Parathyroid adenoma (tissue), 2 donors: ENCODE measurements around the gene ASAP2.

Experiments
- H2AFZ ChIP-seq: fragments of 300-600 bp; sonication (generic); one replicate; pipeline ENCODE4 v1.7.0; 2017; ENCODE audit warnings: antibody characterized with exemption, mild to moderate bottlenecking
- H3K27ac ChIP-seq: fragments of 300-600 bp; sonication (generic); one replicate; pipeline ENCODE4 v1.7.0; 2017
- H3K27me3 ChIP-seq: fragments of 300-600 bp; sonication (generic); one replicate; pipeline ENCODE4 v1.7.0; 2017; ENCODE audit warnings: low read length; ENCODE audit not compliant: control insufficient read depth, insufficient read depth
- H3K36me3 ChIP-seq: fragments of 300-600 bp; sonication (generic); one replicate; pipeline ENCODE4 v1.7.0; 2017; ENCODE audit warnings: low read length; ENCODE audit not compliant: control insufficient read depth, insufficient read depth
- H3K4me1 ChIP-seq: fragments of 300-600 bp; sonication (generic); one replicate; pipeline ENCODE4 v1.7.0; 2017; ENCODE audit warnings: control low read depth
- H3K4me2 ChIP-seq: fragments of 300-600 bp; sonication (generic); one replicate; pipeline ENCODE4 v1.7.0; 2017; ENCODE audit warnings: low read length
- H3K4me3 ChIP-seq: fragments of 300-600 bp; sonication (generic); one replicate; pipeline ENCODE4 v1.7.0; 2017; ENCODE audit warnings: low read depth, low read length
- H3K79me2 ChIP-seq: fragments of 300-600 bp; sonication (generic); one replicate; pipeline ENCODE4 v1.7.0; 2017; ENCODE audit warnings: control low read depth
- H3K9ac ChIP-seq: fragments of 300-600 bp; sonication (generic); one replicate; pipeline ENCODE4 v1.7.0; 2017; ENCODE audit warnings: mild to moderate bottlenecking
- H3K9me3 ChIP-seq: fragments of 300-600 bp; sonication (generic); one replicate; pipeline ENCODE4 v1.7.0; 2017; ENCODE audit warnings: low read length; ENCODE audit not compliant: control insufficient read depth
- TF ChIP-seq, protein P1 (sequence below): fragments of 300-600 bp; sonication (generic); IDR thresholded peaks from one replicate; pipeline ENCODE4 v1.7.0; 2017; ENCODE audit warnings: antibody characterized with exemption, mild to moderate bottlenecking
- donor health status: primary hyperparathyroidism.

ASAP2 gene

DNA sequence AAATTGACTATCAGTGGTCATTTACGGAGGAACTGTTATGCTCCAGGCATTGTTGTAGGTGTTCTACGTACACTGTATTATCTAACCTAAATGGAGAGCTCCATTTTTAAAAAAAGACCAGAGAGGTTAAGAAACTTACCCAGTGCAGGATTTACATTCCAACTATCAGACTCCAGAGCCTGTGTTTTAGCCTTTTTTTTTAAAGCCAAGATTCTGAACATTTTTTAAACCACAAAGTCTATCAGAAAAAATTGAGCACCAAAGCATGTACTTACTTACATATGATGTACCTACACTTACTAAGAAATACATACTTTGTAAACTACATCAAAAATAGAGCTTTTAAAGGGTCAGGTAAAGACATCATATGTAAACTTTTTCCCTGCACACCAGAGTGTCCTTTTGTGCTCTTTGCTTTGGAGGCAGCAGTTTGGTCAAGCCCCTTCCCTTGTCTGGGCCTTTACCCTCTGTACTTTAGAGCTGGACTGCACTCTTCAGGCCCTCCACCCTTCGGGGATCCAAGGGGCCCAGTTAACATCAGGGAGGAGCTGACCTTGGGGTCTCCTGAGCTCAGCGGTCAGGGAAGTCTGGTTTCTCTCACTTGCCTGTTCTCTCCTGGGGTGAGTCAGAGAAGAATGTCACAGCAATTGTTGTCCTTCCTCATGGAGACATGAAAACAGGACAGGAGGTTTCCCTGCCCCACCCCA is 158.3 kb downstream of the ASAP2 start:
- Histone ChIP-seq H3K4me2 (no peak overlapping the region), H3K9me3 (no peaks in the 10 kb centered on the region), H3K36me3 (no peaks in the 10 kb centered on the region), H3K4me1 (no peaks in the 10 kb centered on the region), H3K9ac (no peak overlapping the region), H3K27ac (no peak overlapping the region), H2AFZ (no peak overlapping the region), H3K79me2 (no peaks in the 10 kb centered on the region), H3K4me3 (no peak overlapping the region), H3K27me3 (no peaks in the 10 kb centered on the region)
- TF ChIP-seq, protein P1, sequence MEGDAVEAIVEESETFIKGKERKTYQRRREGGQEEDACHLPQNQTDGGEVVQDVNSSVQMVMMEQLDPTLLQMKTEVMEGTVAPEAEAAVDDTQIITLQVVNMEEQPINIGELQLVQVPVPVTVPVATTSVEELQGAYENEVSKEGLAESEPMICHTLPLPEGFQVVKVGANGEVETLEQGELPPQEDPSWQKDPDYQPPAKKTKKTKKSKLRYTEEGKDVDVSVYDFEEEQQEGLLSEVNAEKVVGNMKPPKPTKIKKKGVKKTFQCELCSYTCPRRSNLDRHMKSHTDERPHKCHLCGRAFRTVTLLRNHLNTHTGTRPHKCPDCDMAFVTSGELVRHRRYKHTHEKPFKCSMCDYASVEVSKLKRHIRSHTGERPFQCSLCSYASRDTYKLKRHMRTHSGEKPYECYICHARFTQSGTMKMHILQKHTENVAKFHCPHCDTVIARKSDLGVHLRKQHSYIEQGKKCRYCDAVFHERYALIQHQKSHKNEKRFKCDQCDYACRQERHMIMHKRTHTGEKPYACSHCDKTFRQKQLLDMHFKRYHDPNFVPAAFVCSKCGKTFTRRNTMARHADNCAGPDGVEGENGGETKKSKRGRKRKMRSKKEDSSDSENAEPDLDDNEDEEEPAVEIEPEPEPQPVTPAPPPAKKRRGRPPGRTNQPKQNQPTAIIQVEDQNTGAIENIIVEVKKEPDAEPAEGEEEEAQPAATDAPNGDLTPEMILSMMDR: no peak

DNA sequence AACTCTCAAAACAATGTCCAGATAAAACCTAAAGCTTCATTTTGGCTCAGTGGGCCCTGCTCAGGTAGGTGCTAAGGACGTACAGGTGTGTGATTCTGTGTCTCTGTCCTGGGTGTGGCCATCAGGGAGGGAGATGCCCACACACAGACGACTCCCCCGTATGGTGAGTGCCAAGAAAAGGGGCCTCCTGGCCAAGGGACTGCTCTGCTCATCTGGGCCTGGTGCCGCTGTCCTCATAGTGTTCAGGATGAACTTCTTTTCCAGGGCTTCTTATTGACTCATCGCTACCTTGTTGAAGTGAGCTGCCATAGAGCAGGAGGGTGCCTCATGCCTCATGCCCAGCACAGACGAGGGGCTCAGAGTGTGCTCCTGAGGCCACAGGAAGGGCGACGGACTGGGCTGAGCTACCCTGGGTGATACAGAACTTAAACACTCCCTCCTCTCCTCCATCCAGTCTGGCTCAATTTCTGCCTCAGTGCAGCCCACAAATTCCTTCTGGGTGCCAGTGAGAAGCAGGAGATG is 158.9 kb downstream of the ASAP2 start:
- Histone ChIP-seq H3K79me2 (no peaks in the 10 kb centered on the region), H3K27me3 (no peaks in the 10 kb centered on the region), H3K4me1 (no peaks in the 10 kb centered on the region), H3K27ac (no peak overlapping the region), H2AFZ (no peak overlapping the region), H3K9ac (no peak overlapping the region), H3K4me3 (no peak overlapping the region), H3K4me2 (no peak overlapping the region), H3K9me3 (no peaks in the 10 kb centered on the region), H3K36me3 (no peaks in the 10 kb centered on the region)
- TF ChIP-seq, protein P1: no peak

DNA sequence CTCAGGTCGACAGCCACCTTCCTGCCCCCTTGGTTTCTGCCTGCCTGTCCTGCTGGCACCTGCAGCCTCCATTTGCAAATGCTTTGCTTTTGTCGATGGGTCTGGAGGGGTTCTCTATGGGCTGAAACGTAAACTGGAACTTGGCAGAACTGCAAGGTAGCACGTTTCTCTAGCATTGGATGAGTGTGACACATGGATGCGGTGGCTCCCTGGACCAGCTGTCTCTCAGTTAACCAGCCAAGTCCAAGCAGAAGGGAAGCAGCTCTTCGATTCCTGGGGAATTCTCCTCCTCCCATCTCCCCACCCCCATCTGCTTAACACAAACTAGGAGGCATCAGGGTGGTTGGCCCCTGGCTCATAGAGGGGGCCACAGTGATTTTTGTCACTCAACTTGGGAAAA is 159.4 kb downstream of the ASAP2 start:
- Histone ChIP-seq H3K27ac (no peak overlapping the region), H3K36me3 (no peaks in the 10 kb centered on the region), H3K4me2 (no peak overlapping the region), H3K4me1 (no peaks in the 10 kb centered on the region), H2AFZ (no peak overlapping the region), H3K9me3 (no peaks in the 10 kb centered on the region), H3K79me2 (no peaks in the 10 kb centered on the region), H3K9ac (no peak overlapping the region), H3K4me3 (no peak overlapping the region), H3K27me3 (no peaks in the 10 kb centered on the region)
- TF ChIP-seq, protein P1: no peak

DNA sequence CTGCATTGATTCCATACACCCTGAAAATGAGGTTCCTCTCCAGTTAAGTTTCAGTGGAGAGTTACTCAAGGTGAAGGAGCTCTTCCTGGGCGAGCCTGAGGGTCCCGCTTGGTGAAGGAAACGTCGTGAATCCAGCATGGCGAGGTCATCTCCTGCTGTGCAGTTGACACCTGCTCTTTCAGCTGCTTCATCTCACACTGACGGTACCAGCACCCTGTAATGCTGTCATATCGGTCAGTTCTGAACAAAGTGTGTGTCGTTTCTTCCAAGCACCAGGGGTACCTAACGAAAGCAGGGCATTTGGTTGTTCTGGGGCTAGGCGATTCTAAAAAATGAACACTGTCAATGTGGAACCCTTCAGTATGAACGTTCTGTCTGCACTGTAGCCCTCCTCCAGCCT is 164.1 kb downstream of the ASAP2 start:
- H3K36me3 ChIP-seq: no peaks in the 10 kb centered on the region

More for the DNA sequence above, 164.1 kb downstream of the ASAP2 start:
- Histone ChIP-seq H3K27ac (no peak overlapping the region), H3K9me3 (no peaks in the 10 kb centered on the region), H3K79me2 (no peaks in the 10 kb centered on the region), H3K4me2 (no peak overlapping the region), H3K4me3 (no peak overlapping the region), H2AFZ (no peak overlapping the region), H3K9ac (no peak overlapping the region), H3K27me3 (no peaks in the 10 kb centered on the region), H3K4me1 (no peaks in the 10 kb centered on the region)
- TF ChIP-seq, protein P1: no peak
